Effector memory CD4-positive, alpha-beta T cell (primary cell): Measurements from ENCODE around the gene RNASEL.

Experiments
- DNase-seq, 3 donors: peaks; one replicate each; pipeline ENCODE4 v3.0.0-alpha.2; 2020
- H3K27ac ChIP-seq: 2 replicates; pipeline ENCODE4 v1.7.0; 2013; ENCODE audit warnings: mild to moderate bottlenecking, low read length, moderate library complexity; ENCODE audit not compliant: insufficient read depth, poor library complexity, severe bottlenecking
- H3K27me3 ChIP-seq: replicated peaks from 2 replicates; pipeline ENCODE4 v1.7.0; 2013; ENCODE audit warnings: mild to moderate bottlenecking, low read length; ENCODE audit not compliant: insufficient read depth, control insufficient read depth, poor library complexity, severe bottlenecking
- H3K36me3 ChIP-seq: 2 replicates; pipeline ENCODE4 v1.7.0; 2013; ENCODE audit warnings: mild to moderate bottlenecking, low read length, moderate library complexity; ENCODE audit not compliant: control insufficient read depth, insufficient read depth
- H3K4me1 ChIP-seq: 2 replicates; pipeline ENCODE4 v1.7.0; 2013; ENCODE audit warnings: low read length, mild to moderate bottlenecking; ENCODE audit not compliant: control insufficient read depth, insufficient read depth, poor library complexity, severe bottlenecking
- H3K4me3 ChIP-seq: 2 replicates; pipeline ENCODE4 v1.7.0; 2013; ENCODE audit warnings: low read length, low read depth, mild to moderate bottlenecking; ENCODE audit not compliant: insufficient read depth, poor library complexity, severe bottlenecking
- H3K9me3 ChIP-seq: 2 replicates; pipeline ENCODE4 v1.7.0; 2013; ENCODE audit warnings: mild to moderate bottlenecking, low read length, moderate library complexity; ENCODE audit not compliant: control insufficient read depth

RNASEL gene

GRCh38 chr1:182621906-182622305, 32.9 kb upstream of the RNASEL start:
- Histone ChIP-seq H3K27ac (no peak overlapping the region), H3K9me3 (no peaks in the 10 kb centered on the region), H3K4me3 (no peak overlapping the region), H3K27me3 (no peaks in the 10 kb centered on the region), H3K36me3 (no peaks in the 10 kb centered on the region), H3K4me1 (peaks cover 2% of the 10 kb centered on the region)
- DNase-seq = no peak

- H3K4me3 ChIP-seq = no peak overlapping the region
- H3K27ac ChIP-seq = no peak overlapping the region
- no peaks in the 10 kb centered on the region for H3K27me3 ChIP-seq
- H3K4me1 ChIP-seq = peaks cover 11% of the 10 kb centered on the region
- H3K36me3 ChIP-seq = no peaks in the 10 kb centered on the region
- DNase-seq = no peak
- no peaks in the 10 kb centered on the region for H3K9me3 ChIP-seq
Observed at GRCh38 chr1:182620924-182621585, 32.0 kb upstream of the RNASEL start.

GRCh38 chr1:182617734-182618351, 28.8 kb upstream of the RNASEL start:
- Histone ChIP-seq H3K9me3 (no peaks in the 10 kb centered on the region), H3K4me3 (no peak overlapping the region), H3K27ac (no peak overlapping the region), H3K27me3 (no peaks in the 10 kb centered on the region), H3K4me1 (peaks cover 28% of the 10 kb centered on the region), H3K36me3 (no peaks in the 10 kb centered on the region)
- no peak for DNase-seq

- no peaks in the 10 kb centered on the region for H3K27me3 ChIP-seq
- H3K27ac ChIP-seq = no peak overlapping the region
- no peaks in the 10 kb centered on the region for H3K9me3 ChIP-seq
- no peak for DNase-seq
- no peak overlapping the region for H3K4me3 ChIP-seq
- peaks cover 28% of the 10 kb centered on the region for H3K4me1 ChIP-seq
- H3K36me3 ChIP-seq = no peaks in the 10 kb centered on the region
Observed at GRCh38 chr1:182617014-182617429, 28.0 kb upstream of the RNASEL start.

GRCh38 chr1:182616130-182617013, 27.3 kb upstream of the RNASEL start:
- Histone ChIP-seq H3K9me3 (no peaks in the 10 kb centered on the region), H3K4me3 (peak overlapping the region; percentile 8), H3K27me3 (no peaks in the 10 kb centered on the region), H3K27ac (no peak overlapping the region), H3K36me3 (no peaks in the 10 kb centered on the region), H3K4me1 (peaks cover 28% of the 10 kb centered on the region)
- DNase-seq = peak; percentile 80 to 91 (median 89)

- no peaks in the 10 kb centered on the region for H3K36me3 ChIP-seq
- no peaks in the 10 kb centered on the region for H3K9me3 ChIP-seq
- H3K4me1 ChIP-seq = peaks cover 28% of the 10 kb centered on the region
- peak overlapping the region; percentile 53 for H3K4me3 ChIP-seq
- H3K27me3 ChIP-seq = no peaks in the 10 kb centered on the region
- peak overlapping the region; percentile 44 for H3K27ac ChIP-seq
- DNase-seq = peak; percentile 45 to 51 (median 45)
Observed at GRCh38 chr1:182615468-182616129, 26.5 kb upstream of the RNASEL start.

GRCh38 chr1:182614796-182615454, 25.9 kb upstream of the RNASEL start:
- H3K4me3 ChIP-seq = peak overlapping the region; percentile 53
- peaks cover 28% of the 10 kb centered on the region for H3K4me1 ChIP-seq
- DNase-seq = peak; percentile 21 to 33 (median 27)
- no peaks in the 10 kb centered on the region for H3K9me3 ChIP-seq
- H3K36me3 ChIP-seq = no peaks in the 10 kb centered on the region
- H3K27ac ChIP-seq = peak overlapping the region; percentile 44
- H3K27me3 ChIP-seq = no peaks in the 10 kb centered on the region

GRCh38 chr1:182611787-182612186, 22.7 kb upstream of the RNASEL start:
- Histone ChIP-seq H3K9me3 (no peaks in the 10 kb centered on the region), H3K4me3 (no peak overlapping the region), H3K36me3 (no peaks in the 10 kb centered on the region), H3K4me1 (peaks cover 24% of the 10 kb centered on the region), H3K27ac (no peak overlapping the region), H3K27me3 (no peaks in the 10 kb centered on the region)
- no peak for DNase-seq

- no peak overlapping the region for H3K27ac ChIP-seq
- H3K4me3 ChIP-seq = no peak overlapping the region
- no peaks in the 10 kb centered on the region for H3K27me3 ChIP-seq
- no peaks in the 10 kb centered on the region for H3K9me3 ChIP-seq
- no peak for DNase-seq
- H3K36me3 ChIP-seq = no peaks in the 10 kb centered on the region
- H3K4me1 ChIP-seq = peaks cover 20% of the 10 kb centered on the region
Observed at GRCh38 chr1:182611326-182611725, 22.3 kb upstream of the RNASEL start.
